HG02588 (cell line): ENCODE results near the gene RELL1.

Experiments
- ATAC-seq: cut with Tn5 transposase; IDR thresholded peaks from one replicate; pipeline ENCODE4 v1.9.1; 2021; ENCODE audit warnings: mild to moderate bottlenecking, moderate library complexity; ENCODE audit not compliant: unreplicated experiment

RELL1 gene

DNA sequence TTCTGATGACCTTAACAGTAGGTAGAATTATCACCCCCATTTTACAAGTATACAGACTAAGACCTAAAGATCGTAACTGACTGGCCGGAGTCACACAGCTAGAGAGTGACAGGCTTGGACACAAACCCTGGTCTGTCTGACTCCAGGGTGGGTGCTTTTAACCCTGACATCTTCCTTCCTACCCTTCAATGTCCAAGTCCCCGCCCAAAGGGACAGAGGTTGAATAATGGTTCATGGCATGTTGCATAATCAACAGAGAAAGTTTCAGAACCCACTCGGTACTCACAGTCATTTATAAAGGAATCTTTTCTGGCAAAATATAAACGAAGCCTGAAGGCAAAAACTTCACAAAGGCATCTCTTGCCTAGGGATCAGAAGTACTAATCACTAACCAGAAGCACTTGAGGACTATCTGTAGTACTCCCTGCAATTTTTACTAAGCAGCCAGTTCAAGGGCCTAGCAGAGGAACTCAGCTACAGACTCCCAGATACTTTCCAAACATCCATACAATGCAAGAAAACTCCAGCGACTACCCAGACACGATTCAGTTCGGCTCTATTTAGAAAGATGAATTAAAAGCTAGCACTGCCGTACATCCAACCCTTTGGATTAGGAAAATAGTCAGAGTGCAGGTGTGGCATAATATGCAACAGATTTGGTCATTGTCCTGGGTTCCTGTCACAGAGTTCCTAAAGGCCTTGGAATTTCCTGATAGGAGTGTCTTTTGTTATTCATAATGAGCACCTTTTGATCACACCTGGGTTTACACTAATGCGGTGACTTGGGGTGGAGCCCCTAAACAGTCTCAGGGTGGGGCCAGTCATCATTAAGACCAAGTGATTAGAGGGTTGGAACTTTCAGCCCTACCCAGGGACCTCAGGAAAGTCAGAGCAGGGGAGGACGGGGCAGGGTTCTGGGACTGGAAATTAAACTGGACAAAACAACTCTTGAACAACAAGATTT, 44.0 kb downstream of the RELL1 start:
- no peak for ATAC-seq

DNA sequence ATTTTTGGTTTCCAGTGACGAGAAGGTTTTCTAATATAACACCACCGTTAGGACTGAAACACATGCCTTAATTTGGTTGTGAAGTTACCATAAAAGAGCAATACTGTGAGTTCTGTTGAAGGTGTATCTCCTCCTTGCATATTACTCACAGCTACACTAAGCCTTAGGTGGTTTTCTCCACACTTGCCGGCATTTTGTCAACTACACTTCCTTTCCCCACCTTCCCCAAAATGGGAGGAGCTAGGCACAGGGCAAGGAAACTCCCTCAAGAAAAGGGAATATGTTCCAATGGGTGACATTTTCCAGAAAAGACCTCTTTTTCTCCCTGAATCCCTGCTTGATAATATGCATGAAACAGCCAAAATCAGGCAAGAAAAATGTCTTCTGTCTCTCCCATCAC, 44.8 kb downstream of the RELL1 start:
- no peak for ATAC-seq

DNA sequence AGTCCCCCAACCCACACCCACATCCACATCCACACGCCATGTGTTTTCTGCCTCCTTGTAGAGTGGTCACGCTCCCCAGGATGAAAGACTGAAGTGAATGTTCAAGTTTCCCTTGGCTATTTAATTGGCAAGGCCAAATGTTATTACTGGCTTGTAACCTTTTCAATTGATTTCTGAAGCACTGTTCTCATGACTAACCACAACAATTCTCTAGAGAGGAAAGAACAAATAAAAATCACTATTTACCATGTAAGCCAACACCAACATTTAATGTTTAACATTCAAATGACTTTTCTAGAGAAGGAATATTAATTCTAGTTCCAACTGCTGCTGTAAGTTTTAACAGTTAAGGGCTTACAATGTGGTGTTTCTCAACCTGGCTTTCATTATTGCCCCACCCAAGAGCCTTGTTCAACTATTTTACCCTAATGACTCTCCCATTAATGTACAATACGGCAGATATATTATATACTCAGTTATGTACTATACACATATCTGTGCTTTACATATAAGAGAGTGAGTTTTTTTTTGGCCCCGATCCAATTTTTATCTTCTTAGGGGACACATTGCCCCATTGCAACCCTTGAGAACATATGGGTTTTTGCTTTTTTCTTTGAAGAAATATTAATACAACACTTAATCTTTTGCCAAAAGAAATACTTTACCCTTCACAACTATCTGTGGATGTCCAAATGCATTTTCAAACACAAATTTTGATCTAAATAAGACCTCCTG, 46.5 kb downstream of the RELL1 start:
- no peak for ATAC-seq

DNA sequence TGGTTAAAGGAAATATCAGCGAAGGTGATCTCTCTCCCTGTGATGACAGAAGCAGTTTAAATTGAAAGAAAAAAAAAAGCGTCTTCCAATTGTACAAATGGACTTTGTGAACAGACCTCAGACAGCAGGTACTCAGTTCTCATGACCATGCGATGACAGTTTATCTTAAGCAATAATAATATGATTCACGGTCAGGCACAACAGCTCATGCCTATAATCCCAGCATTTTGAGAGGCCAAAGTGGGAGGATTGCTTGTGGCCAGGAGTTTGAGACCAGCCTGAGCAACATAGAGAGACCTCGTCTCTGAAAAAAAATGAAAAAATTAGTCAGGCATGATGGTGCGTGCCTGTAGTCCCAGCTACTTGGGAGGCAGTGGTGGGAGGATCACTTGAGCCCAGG, 51.0 kb downstream of the RELL1 start:
- no peak for ATAC-seq

DNA sequence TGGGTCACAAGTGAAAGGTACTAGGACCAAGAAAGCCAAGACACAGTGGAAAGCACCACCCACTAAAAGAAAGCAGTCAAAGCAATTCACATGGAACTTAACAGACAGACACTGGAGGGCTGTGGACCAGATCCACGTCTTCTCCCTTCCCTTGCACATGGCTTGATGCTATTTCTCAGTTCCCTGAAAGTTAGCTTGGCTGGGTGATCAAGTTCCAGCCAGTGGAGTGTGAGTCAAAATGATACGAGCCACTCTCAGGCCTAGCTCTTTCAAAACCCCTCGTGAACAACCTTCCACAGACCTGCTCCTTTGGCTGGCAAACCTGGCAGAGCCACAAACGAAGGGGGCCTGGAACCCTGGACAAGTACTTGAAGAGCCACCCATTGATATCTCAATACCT, 52.0 kb downstream of the RELL1 start:
- ATAC-seq = no peak

DNA sequence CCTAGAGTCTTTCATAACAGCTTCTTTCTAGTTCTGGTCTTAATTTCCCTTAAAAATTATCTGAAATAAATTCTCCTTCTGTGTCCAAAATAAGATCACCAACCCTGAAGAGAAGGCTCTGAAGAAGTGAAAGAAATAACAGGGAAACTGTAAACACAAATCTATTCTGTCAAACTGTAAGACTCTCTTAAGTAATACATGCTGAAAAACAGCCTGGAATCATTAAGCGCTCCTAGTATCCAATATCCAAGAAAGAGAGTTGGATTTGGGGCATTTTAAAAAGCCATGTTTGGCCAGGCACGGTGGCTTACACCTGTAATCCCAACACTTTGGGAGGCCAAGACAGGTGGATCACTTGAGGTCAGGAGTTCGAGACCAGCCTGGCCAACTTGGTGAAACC, 53.3 kb downstream of the RELL1 start:
- ATAC-seq = no peak

DNA sequence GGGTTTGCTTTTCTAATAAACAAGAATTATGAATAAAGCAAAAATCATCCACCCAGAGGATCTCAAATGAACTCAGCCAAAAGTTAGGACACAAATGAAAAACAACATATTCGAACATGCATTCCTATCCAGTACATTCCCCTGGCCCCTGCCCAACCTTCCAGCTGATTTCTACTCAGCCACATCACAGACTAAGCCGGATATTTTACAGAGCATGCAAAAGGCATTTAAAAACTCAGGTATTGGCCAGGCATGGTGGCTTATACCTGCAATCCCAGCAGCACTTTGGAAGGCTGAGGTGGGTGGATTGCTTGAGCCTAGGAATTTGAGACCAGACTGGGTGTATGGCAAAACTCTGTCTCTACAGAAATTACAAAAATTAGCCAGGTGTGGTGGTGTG, 54.6 kb downstream of the RELL1 start:
- ATAC-seq = no peak

DNA sequence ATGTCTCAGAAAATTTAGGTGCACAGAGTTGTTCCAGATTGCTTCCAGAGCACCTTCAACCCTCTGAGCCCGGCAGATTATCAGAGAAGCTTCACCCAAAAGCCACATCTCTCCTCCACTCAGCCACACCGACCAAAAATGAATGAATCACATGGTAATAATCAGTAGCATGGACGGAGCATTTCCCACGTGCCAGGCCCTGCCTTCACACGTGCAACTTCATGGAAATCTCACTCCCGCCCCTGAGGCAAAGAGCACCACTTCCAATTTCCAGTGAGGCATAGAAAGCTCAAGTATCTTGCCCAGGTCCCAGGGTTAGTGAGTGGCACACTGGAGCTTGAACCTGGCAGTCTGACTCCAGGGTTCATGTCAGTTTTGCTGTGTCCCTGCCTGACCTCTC, 56.5 kb downstream of the RELL1 start:
- ATAC-seq = no peak

DNA sequence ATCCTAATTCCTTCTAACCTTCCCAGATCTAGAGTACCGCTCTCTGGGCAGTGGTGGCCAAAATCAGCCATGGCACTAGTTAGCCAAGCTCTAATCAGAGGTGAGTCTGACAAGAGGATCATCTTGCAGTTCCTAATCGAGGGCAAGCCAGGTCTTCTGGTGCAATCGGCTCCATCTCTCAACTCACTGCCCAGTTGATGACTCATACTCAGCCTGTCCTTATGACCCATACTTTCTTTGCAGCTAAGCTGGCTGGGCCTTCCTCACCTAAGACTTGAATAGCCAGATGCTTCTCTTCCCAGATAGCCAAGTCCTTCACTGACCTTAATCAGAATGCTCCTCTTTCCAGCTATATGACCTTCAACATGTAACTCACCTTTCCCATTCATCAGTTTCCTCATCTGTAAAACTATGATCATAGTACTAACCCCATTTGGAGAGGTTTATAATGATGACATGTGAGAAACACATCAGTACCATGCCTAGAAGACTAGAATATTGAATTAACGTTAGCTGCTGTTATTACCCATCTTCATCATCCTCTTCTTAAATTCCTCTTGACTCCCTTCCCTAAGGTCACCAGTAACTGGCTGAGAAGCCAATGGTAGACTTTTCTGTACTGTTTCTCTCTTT, 57.1 kb downstream of the RELL1 start:
- ATAC-seq = no peak

DNA sequence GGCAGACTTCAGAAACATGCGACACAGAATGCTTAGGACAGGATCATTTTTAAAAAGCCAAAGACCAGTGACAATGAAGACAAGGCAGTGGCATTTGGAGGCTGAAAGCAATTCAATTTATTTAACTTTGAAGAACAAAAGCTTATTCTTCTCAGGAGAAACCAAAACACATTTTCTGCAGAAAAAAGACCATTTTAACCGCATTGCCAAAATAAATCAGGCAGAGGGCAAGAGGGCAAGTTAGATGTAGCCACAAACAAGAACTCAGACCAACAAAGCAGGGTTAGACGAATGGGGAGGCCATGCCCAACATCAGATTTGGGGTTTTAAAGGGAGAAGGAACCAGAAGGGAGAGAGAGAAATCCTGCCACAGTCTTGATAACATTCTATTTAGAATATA, 58.9 kb downstream of the RELL1 start:
- ATAC-seq = no peak

DNA sequence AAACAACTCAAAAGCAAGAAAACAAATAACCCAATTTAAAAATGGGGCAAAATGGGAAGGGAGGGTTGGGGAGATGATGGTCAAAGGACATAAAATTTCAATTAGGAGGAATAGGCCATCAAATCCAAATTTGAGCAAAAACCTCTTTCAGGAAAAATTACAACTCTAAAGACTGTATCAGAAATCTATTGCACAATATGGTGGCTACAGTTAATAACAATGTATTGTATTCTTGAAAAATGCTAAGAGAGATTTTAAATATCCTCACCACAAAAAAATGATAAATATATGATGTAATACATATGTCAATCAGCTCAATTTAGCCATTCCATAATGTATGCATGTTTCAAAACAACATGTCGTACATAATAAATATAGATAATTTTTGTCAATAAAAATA, 60.7 kb downstream of the RELL1 start:
- ATAC-seq = no peak

DNA sequence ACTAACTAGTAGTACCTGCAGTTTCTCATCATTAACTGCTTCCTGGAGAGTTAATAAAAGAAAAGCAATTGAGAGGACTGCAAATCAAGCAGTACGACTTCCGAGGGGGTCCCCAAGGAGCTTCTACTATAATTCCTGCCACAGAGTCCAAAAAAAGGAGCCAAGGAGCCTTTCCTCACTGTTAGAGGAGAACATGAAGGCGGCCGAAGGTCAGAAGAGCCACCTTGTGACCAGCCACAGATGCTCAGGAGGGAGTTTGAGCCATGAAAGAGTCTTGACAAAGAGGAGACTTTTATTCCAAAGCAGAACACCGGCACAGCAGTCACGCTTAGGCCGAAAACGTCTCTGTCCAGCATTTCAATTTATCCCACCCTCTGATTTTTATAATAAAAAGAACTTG, 62.2 kb downstream of the RELL1 start:
- no peak for ATAC-seq

DNA sequence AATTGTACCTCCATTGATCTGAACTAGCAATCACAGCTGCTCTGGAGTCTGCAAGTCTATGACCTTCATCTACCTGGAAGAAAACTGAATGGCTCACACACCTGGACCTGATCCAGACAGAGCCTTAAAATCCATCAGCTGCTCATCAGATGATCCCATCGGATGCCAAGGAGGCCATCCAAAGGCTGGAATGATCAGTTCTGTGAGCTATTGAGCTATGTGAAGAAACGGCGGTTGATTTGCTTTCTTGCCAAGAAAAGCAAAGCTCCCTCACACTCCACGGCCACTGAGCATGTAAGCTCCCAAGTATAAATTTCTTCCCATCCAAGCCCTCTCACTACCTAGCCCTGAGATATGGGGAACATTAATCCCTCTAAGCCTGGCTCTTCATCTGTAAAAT, 63.1 kb downstream of the RELL1 start:
- no peak for ATAC-seq

DNA sequence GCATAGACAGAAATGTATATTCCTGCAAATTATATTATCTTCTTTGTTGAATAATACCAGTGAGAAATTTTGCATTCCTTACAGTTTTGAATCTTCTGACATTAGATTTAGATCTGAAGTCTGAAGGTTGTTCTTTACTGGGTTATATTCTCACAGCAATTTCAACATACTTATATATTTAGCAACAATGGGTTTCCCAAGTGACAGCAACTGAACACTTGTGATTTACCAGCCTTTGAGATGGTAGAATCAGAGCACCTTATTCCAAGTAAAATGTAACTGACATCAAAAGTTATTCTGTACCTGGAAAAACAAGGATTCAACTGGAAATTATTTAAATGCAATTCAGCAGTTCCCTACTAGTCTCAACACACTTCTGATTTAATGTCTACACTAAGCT, 66.0 kb downstream of the RELL1 start:
- ATAC-seq = no peak

DNA sequence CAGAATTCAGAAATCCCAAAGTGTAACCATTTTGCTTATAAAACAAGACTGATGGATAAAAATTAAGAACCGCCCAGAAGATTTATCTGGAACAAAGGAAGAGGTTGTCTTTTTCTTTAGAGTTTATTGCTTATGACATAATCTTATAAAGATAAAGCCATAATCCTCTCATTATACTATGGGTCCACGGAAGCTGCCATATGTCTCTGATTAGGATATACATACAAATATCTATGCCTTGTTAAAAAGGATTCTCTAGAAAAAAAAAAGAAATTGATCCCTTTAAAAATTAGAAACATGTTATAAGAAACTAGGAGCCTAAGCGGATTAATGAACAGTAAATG, 70.5 kb downstream of the RELL1 start:
- no peak for ATAC-seq

DNA sequence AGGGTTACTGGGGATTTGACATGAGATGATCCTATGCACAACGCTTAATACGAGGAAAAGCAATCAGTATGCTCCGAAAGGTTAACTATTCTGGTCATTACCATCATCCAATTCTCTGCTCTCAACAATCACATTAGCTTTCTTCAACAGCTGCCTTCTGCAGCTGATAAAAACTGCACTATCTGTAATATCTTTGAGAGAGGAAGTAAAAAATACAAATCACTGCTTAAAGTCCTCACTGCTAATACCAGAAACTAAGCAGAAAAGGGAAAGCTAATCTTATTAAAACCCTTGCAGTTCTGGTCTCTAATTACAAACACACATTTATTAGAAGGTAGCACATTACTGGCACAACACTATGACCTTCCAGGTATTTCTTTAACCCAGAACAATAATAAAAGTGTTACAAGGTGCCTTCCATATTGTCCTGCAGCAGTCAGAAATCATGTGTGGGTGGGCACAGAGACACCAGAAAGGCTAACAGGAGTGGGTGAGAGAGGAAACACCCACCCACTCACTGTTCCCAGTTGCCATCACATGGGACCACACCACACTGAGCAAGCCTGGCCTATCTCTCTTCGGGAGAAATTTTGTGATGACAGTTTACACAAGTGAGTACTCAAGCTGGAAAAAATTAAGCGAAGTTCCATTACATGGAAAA, 71.0 kb downstream of the RELL1 start:
- ATAC-seq = no peak

DNA sequence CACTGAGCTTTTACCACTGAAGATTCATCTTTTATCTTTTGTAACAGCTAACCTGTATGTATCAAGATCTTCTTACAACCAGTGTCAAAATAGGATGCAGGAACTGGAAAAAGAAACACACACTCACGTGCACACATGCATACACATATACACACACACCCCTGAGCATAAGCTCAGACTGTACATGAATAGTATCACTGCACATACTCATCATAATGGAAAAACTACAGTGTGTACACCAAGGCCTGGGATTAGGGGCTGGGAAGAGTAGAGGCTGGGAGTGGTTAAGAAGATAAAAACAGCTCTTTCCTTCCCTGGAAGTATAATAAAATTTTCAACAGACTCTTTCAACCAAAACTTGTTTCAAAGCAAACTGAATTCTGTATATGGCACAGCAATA, 73.4 kb downstream of the RELL1 start:
- no peak for ATAC-seq

DNA sequence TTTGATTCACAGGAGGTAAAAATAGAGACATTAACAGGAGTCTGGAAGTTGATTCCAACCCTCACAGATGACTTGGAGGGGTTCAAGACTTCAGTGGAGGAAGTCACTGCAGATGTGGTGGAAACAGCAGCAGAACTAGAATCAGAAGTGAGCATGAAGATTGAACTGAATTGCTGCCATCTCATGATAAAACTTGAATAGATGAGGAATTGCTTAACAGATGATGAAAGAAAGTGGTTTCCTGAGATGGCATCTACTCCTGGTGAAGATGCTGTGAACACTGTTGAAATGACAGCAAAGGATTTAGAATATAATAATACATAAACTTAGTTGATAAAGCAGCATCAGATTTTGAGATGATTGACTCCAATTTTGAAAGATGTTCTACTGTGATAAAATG, 76.5 kb downstream of the RELL1 start:
- no peak for ATAC-seq

DNA sequence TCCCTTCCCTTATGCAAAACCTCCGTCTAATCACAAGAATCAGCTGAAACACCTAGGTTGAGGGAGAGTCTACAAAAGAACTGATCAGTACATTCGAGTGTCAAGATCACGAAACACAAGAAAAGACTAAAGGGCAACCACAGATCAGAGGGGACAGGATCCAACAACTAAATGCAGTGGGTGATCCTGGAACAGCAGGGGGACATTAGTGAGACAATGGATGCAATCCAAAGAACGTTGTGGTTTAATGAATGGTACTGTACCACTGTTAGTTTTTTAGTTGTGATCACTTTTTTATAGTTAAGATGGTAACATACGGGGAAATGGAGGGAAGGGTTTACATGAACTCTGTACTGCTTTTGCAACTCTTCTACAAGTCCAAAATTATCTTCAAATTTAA, 79.2 kb downstream of the RELL1 start:
- no peak for ATAC-seq

DNA sequence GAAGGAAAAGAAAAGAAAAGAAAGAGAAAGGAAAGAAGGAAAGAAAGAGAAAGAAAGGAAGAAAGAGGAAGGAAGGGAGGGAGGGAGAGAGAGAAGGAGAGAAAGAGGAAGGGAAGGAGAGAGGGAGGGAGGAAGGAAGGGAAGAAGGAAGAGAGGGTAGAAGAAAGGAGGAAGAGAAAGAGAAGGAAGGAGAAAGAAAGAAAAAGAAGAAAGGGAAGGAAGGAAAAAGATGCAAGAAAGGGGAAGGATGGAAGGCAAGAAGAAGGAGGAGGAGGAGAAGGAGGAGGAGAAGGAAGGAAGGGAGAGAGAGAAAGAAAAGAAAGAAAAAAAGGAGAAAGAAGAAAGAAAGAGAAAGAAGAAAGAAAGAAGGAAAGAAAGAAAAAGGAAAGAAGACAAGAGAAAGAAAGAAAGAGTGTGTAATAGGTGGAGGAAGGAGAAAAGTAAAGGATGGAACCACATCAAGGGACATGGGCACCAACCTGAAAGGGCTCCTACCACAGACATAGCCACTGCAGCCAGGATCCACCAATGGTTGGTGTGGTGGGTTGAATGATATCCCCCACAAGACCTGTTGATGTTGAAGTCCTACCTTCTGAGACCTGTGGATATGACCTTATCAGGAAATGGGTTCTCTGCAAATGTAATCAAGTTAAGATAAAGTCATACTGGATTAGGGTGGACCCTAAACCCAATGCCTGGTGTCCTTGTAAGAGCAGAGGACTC, 80.2 kb downstream of the RELL1 start:
- ATAC-seq = no peak

DNA sequence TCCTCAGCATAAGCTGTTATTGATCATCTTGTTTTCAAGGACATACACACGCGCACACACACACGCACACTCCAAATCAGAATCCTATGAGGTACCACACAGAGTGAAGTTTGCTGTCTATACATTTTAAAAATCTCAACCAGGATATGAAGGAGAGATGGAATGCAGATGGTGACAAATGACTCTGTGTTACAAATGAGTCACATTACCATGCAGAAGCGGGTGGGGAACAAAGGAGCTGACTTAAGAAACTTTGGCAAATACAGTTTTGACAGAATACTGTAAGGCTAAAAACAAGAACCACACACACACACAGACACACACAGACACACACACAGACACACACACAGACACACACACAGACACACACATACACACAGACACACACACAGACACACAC, 81.7 kb downstream of the RELL1 start:
- no peak for ATAC-seq
